DND-41 (cell line): ENCODE data around the gene RRP36.

Source experiments
- CTCF ChIP-seq: IDR thresholded peaks from 2 replicates; pipeline ENCODE4 v1.5.1; 2012; ENCODE audit warnings: borderline replicate concordance, low read length, moderate library complexity, mild to moderate bottlenecking; ENCODE audit not compliant: poor library complexity, severe bottlenecking; ENCODE audit errors: extremely low read depth
- EZH2 ChIP-seq: IDR thresholded peaks from 3 replicates; pipeline ENCODE4 v1.6.1; 2012; ENCODE audit warnings: borderline replicate concordance, low read depth, mild to moderate bottlenecking, moderate library complexity, low read length, inconsistent platforms; ENCODE audit not compliant: severe bottlenecking

GRCh38 chr6:43043310-43043709 is 21.9 kb downstream of the RRP36 start:
- TF ChIP-seq CTCF: no peak
- TF ChIP-seq EZH2: no peak
